HCT116 (cell line): ENCODE results near the gene ARRDC3. TPM values are rescaled to one million over a fixed set of nuclear protein-coding genes. Genes with fewer than 3 reads are reported as not detected.

Experiments
- ATAC-seq: fragments of 200-7000 bp; cut with Tn5 transposase; 2 replicates; pipeline ENCODE4 v1.9.1; 2020; ENCODE audit warnings: mild to moderate bottlenecking, moderate library complexity
- BruUV-seq: library from RNA; stranded (reverse); fragments of 400-500 nt; replicated peaks from 2 replicates; lab custom pipeline; 2021; lab: Mats Ljungman, UMichigan
- CTCF ChIA-PET: fragments of 300-600 bp; sonication (Branson Sonifier 250); formaldehyde crosslinking; loops from one replicate; lab custom pipeline; 2021; ENCODE audit warnings: antibody characterized with exemption; lab: Charles Lee
- POLR2A ChIA-PET: fragments of 300-600, 350-600 bp; sonication (Branson Sonifier 250); formaldehyde crosslinking; loops from one replicate; lab custom pipeline; 2021; ENCODE audit warnings: antibody characterized with exemption; lab: Charles Lee
- RAD21 ChIA-PET, 2 experiments: fragments of 300-600 bp; sonication (Branson Sonifier 250); formaldehyde crosslinking; loops; one replicate each; lab custom pipeline; 2023; ENCODE audit warnings: low total read pairs in 2 of 2; ENCODE audit not compliant: uncharacterized antibody in 2 of 2, unreplicated experiment in 2 of 2, low non-redundant PET in 1 of 2; lab: Charles Lee
- DNase-seq: peaks from one replicate; pipeline ENCODE4 v3.0.0-alpha.2; 2010; ENCODE audit warnings: low read depth, low spot score
- H2AFZ ChIP-seq: fragments of 200-600 bp; shearing (Covaris generic), sonication (generic); 2 replicates; pipeline ENCODE4 v1.6.1; 2017; ENCODE audit warnings: low read depth, mixed run types, mixed read lengths, antibody characterized with exemption, low read length; ENCODE audit not compliant: poor library complexity, severe bottlenecking
- H3K27ac ChIP-seq: 2 replicates; pipeline ENCODE4 v1.5.1; 2012; ENCODE audit warnings: low read depth, low read length
- H3K27me3 ChIP-seq: fragments of 200-600 bp; sonication (generic); 2 replicates; pipeline ENCODE4 v1.6.1; 2016; ENCODE audit warnings: mixed run types, low read length, mixed read lengths; ENCODE audit not compliant: insufficient read depth
- H3K36me3 ChIP-seq, 2 experiments: fragments of 200-500 bp in 1 of 2; fragments of 200-600 bp in 1 of 2; sonication (Bioruptor generic) in 1 of 2; sonication (generic) in 1 of 2; 2 replicates each; pipeline versions ENCODE4 v1.5.1 to v1.6.1; 2014 to 2016; ENCODE audit warnings: low read length in 2 of 2, inconsistent platforms in 1 of 2, mixed read lengths in 1 of 2, mixed run types in 1 of 2; ENCODE audit not compliant: insufficient read depth in 2 of 2, control insufficient read depth in 1 of 2
- H3K4me1 ChIP-seq, 2 experiments: fragments of 200-600 bp in 1 of 2; sonication (generic) in 1 of 2; 2 replicates each; pipeline versions ENCODE4 v1.5.1 to v1.6.1; 2012 to 2017; ENCODE audit warnings: low read length in 2 of 2, inconsistent platforms in 1 of 2, mild to moderate bottlenecking in 1 of 2, mixed read lengths in 1 of 2, mixed run types in 1 of 2, moderate library complexity in 1 of 2; ENCODE audit not compliant: insufficient read depth in 2 of 2, control insufficient read depth in 1 of 2
- H3K4me2 ChIP-seq: fragments of 200-600 bp; sonication (generic); 2 replicates; pipeline ENCODE4 v1.6.1; 2017; ENCODE audit warnings: mixed run types, low read length, mixed read lengths
- H3K4me3 ChIP-seq, 2 experiments: fragments of 200-600 bp in 1 of 2; sonication (generic) in 1 of 2; replicated peaks in 1 of 2; 2 replicates each; pipeline ENCODE4 v1.5.1; 2011 to 2016; ENCODE audit warnings: low read length in 2 of 2, control low read depth in 1 of 2, low read depth in 1 of 2, mild to moderate bottlenecking in 1 of 2, mixed read lengths in 1 of 2, mixed run types in 1 of 2
- H3K79me2 ChIP-seq: fragments of 200-600 bp; sonication (generic); 2 replicates; pipeline ENCODE4 v1.6.1; 2017; ENCODE audit warnings: mild to moderate bottlenecking, mixed run types, low read length, moderate library complexity, mixed read lengths; ENCODE audit not compliant: insufficient read depth
- H3K9ac ChIP-seq: fragments of 200-600 bp; sonication (generic); 2 replicates; pipeline ENCODE4 v1.6.1; 2016; ENCODE audit warnings: low read length, mixed read lengths
- H3K9me2 ChIP-seq: fragments of 200-600 bp; sonication (generic), shearing (Covaris generic); 2 replicates; pipeline ENCODE4 v1.6.1; 2017; ENCODE audit warnings: mixed run types, mild to moderate bottlenecking, moderate library complexity; ENCODE audit not compliant: insufficient read depth
- H3K9me3 ChIP-seq, 2 experiments: fragments of 200-500 bp in 1 of 2; fragments of 200-600 bp in 1 of 2; sonication (Bioruptor generic) in 1 of 2; sonication (generic) in 1 of 2; 2 replicates each; pipeline ENCODE4 v1.6.1; 2014 to 2017; ENCODE audit warnings: low read length in 2 of 2, mixed read lengths in 2 of 2, inconsistent platforms in 1 of 2, low read depth in 1 of 2, mild to moderate bottlenecking in 1 of 2, mixed run types in 1 of 2, moderate library complexity in 1 of 2; ENCODE audit not compliant: control insufficient read depth in 1 of 2, insufficient read depth in 1 of 2
- H4K20me1 ChIP-seq: fragments of 200-600 bp; sonication (generic), shearing (Covaris generic); 2 replicates; pipeline ENCODE4 v1.6.1; 2017; ENCODE audit warnings: mixed run types, mild to moderate bottlenecking, moderate library complexity; ENCODE audit not compliant: insufficient read depth
- JUND ChIP-seq: IDR thresholded peaks from 2 replicates; pipeline ENCODE4 v1.6.1; 2012
- POLR2A ChIP-seq: IDR thresholded peaks from 2 replicates; pipeline ENCODE4 v1.7.0; 2011; ENCODE audit warnings: borderline replicate concordance; ENCODE audit not compliant: insufficient read depth, insufficient read length; ENCODE audit errors: extremely low read depth
- YY1 ChIP-seq: IDR thresholded peaks from 2 replicates; pipeline ENCODE4 v1.6.1; 2011; ENCODE audit warnings: low read length, low read depth, moderate library complexity, mild to moderate bottlenecking; ENCODE audit not compliant: insufficient replicate concordance; ENCODE audit errors: extremely low read depth
- intact Hi-C: fragments of 100-400 bp; cut with micrococcal nuclease; formaldehyde crosslinking; loops from 2 replicates; pipeline ENCODE4 v1.10.0; 2022
- total RNA-seq: library from RNA; stranded (reverse); gene quantifications from one replicate; pipeline ENCODE4 v1.2.1, GENCODE V29; 2021; ENCODE audit not compliant: unreplicated experiment
- TF ChIP-seq, protein P1 (sequence below), 3 experiments: fragments of 200-600 bp in 1 of 3; sonication (generic) in 1 of 3; IDR thresholded peaks in 2 of 3; conservative IDR thresholded peaks in 1 of 3; 2 replicates each; pipeline ENCODE4 v1.5.1; 2012 to 2017; ENCODE audit warnings: low read depth in 2 of 3, low read length in 2 of 3, antibody characterized with exemption in 1 of 3, borderline replicate concordance in 1 of 3, control low read depth in 1 of 3, mild to moderate bottlenecking in 1 of 3, mixed read lengths in 1 of 3, mixed run types in 1 of 3, moderate library complexity in 1 of 3; ENCODE audit not compliant: insufficient read depth in 1 of 3
- TF ChIP-seq, protein P2 (sequence below): IDR thresholded peaks from 2 replicates; pipeline ENCODE4 v1.6.1; 2011; ENCODE audit warnings: mild to moderate bottlenecking, low read length, moderate library complexity; ENCODE audit not compliant: insufficient replicate concordance; ENCODE audit errors: extremely low read depth
- TF ChIP-seq, protein P3 (sequence below): IDR thresholded peaks from 2 replicates; pipeline ENCODE4 v1.6.1; 2012; ENCODE audit warnings: low read depth

ARRDC3 gene
- total RNA-seq, 1 experiment from 2014 or later, result 41.5 TPM

DNA sequence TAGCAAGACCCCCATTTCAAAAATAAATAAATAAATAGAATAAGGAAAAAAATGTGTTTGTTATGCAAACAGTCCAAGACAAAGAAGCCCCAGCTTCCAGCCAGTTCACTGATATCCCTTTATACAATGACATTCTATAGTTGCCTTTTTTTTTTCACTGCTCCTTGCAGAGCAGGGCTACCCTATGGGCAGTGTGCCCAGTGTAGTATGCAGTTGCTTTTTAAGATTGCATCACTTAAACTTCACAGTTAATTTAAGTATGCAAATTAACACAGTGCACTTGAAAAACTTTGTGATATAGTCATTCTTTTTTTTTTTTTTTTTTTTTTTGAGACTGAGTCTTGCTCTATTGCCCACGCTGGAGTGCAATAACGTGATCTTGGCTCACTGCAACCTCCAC is 40.8 kb upstream of the ARRDC3 start:
- BruUV-seq, result no TSS peak
- ATAC-seq, result no peak
- Histone ChIP-seq H3K4me1 (no peaks in the 10 kb centered on the region), H3K79me2 (no peaks in the 10 kb centered on the region), H3K27ac (no peak overlapping the region), H3K9ac (no peak overlapping the region), H2AFZ (no peak overlapping the region), H3K36me3 (no peaks in the 10 kb centered on the region), H3K27me3 (no peaks in the 10 kb centered on the region), H3K4me3 (no peak overlapping the region), H3K9me2 (no peaks in the 10 kb centered on the region), H4K20me1 (no peaks in the 10 kb centered on the region), H3K9me3 (no peaks in the 10 kb centered on the region), H3K4me2 (no peak overlapping the region)
- POLR2A ChIA-PET, result no interaction called here
- RAD21 ChIA-PET, result no interaction called here
- no peak for DNase-seq
- CTCF ChIA-PET, result interaction anchor here (0.6 kb wide), 1 partner anchor 201 kb away, joined by 3 read pairs; no protein-coding TSS in a partner anchor
- intact Hi-C loops, result no loop called here
- TF ChIP-seq JUND (no peak), POLR2A (no peak), YY1 (no peak)
- TF ChIP-seq, protein P1, sequence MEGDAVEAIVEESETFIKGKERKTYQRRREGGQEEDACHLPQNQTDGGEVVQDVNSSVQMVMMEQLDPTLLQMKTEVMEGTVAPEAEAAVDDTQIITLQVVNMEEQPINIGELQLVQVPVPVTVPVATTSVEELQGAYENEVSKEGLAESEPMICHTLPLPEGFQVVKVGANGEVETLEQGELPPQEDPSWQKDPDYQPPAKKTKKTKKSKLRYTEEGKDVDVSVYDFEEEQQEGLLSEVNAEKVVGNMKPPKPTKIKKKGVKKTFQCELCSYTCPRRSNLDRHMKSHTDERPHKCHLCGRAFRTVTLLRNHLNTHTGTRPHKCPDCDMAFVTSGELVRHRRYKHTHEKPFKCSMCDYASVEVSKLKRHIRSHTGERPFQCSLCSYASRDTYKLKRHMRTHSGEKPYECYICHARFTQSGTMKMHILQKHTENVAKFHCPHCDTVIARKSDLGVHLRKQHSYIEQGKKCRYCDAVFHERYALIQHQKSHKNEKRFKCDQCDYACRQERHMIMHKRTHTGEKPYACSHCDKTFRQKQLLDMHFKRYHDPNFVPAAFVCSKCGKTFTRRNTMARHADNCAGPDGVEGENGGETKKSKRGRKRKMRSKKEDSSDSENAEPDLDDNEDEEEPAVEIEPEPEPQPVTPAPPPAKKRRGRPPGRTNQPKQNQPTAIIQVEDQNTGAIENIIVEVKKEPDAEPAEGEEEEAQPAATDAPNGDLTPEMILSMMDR (IDR thresholded peaks at IDR 0.05 in 2 of 3, conservative IDR thresholded peaks at IDR 0.05 in 1 of 3; ENCODE audit: borderline replicate concordance in 1 of 3, insufficient read depth in 1 of 3, low read depth in 2 of 3, low read length in 2 of 3), result no peak
- TF ChIP-seq, protein P2, sequence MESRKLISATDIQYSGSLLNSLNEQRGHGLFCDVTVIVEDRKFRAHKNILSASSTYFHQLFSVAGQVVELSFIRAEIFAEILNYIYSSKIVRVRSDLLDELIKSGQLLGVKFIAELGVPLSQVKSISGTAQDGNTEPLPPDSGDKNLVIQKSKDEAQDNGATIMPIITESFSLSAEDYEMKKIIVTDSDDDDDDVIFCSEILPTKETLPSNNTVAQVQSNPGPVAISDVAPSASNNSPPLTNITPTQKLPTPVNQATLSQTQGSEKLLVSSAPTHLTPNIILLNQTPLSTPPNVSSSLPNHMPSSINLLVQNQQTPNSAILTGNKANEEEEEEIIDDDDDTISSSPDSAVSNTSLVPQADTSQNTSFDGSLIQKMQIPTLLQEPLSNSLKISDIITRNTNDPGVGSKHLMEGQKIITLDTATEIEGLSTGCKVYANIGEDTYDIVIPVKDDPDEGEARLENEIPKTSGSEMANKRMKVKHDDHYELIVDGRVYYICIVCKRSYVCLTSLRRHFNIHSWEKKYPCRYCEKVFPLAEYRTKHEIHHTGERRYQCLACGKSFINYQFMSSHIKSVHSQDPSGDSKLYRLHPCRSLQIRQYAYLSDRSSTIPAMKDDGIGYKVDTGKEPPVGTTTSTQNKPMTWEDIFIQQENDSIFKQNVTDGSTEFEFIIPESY, result no peak
- TF ChIP-seq, protein P3, sequence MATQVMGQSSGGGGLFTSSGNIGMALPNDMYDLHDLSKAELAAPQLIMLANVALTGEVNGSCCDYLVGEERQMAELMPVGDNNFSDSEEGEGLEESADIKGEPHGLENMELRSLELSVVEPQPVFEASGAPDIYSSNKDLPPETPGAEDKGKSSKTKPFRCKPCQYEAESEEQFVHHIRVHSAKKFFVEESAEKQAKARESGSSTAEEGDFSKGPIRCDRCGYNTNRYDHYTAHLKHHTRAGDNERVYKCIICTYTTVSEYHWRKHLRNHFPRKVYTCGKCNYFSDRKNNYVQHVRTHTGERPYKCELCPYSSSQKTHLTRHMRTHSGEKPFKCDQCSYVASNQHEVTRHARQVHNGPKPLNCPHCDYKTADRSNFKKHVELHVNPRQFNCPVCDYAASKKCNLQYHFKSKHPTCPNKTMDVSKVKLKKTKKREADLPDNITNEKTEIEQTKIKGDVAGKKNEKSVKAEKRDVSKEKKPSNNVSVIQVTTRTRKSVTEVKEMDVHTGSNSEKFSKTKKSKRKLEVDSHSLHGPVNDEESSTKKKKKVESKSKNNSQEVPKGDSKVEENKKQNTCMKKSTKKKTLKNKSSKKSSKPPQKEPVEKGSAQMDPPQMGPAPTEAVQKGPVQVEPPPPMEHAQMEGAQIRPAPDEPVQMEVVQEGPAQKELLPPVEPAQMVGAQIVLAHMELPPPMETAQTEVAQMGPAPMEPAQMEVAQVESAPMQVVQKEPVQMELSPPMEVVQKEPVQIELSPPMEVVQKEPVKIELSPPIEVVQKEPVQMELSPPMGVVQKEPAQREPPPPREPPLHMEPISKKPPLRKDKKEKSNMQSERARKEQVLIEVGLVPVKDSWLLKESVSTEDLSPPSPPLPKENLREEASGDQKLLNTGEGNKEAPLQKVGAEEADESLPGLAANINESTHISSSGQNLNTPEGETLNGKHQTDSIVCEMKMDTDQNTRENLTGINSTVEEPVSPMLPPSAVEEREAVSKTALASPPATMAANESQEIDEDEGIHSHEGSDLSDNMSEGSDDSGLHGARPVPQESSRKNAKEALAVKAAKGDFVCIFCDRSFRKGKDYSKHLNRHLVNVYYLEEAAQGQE, result no peak
